Calu3 (cell line): ENCODE data around the gene ZNF493. TPM values are rescaled to one million over a fixed set of nuclear protein-coding genes. Genes with fewer than 3 reads are reported as not detected.

ENCODE experiments used
- BruUV-seq: library from RNA; stranded (reverse); fragments of 400-500 nt; replicated peaks from 2 replicates; lab custom pipeline; 2021; lab: Mats Ljungman, UMichigan
- CTCF ChIA-PET: fragments of 300-600 bp; sonication (Branson Sonifier 250); formaldehyde crosslinking; loops from one replicate; lab custom pipeline; 2022; ENCODE audit warnings: antibody characterized with exemption; lab: Charles Lee
- DNase-seq: peaks from one replicate; pipeline ENCODE4 v3.0.0; 2022
- H3K27ac Mint-ChIP-seq: one replicate; pipeline ENCODE4 v1.8.0; 2022; ENCODE audit warnings: mixed read lengths; ENCODE audit not compliant: unreplicated experiment
- H3K27me3 Mint-ChIP-seq: one replicate; pipeline ENCODE4 v1.8.0; 2022; ENCODE audit warnings: mixed read lengths; ENCODE audit not compliant: unreplicated experiment
- H3K36me3 Mint-ChIP-seq: one replicate; pipeline ENCODE4 v1.8.0; 2022; ENCODE audit warnings: mild to moderate bottlenecking, moderate library complexity, mixed read lengths; ENCODE audit not compliant: insufficient read depth, unreplicated experiment
- H3K4me1 Mint-ChIP-seq: one replicate; pipeline ENCODE4 v1.8.0; 2022; ENCODE audit warnings: mild to moderate bottlenecking, low read depth, mixed read lengths; ENCODE audit not compliant: unreplicated experiment
- H3K4me3 Mint-ChIP-seq: one replicate; pipeline ENCODE4 v1.8.0; 2022; ENCODE audit warnings: mild to moderate bottlenecking, low read depth, moderate library complexity, mixed read lengths; ENCODE audit not compliant: unreplicated experiment
- H3K9me3 Mint-ChIP-seq: one replicate; pipeline ENCODE4 v1.8.0; 2022; ENCODE audit warnings: low read depth, mixed read lengths; ENCODE audit not compliant: unreplicated experiment
- intact Hi-C: fragments of 100-400 bp; cut with micrococcal nuclease; formaldehyde crosslinking; loops from one replicate; pipeline ENCODE4 v1.10.0; 2022; ENCODE audit not compliant: unreplicated experiment
- total RNA-seq: library from RNA; stranded (reverse); gene quantifications from 2 replicates; pipeline ENCODE4 v1.2.3, GENCODE V29; 2022
- TF ChIP-seq, protein P1 (sequence below): fragments of 200-600 bp; IDR thresholded peaks from one replicate; pipeline ENCODE4 v1.8.0; 2022; ENCODE audit warnings: antibody characterized with exemption; ENCODE audit not compliant: unreplicated experiment

Gene ZNF493
- total RNA-seq, 1 experiment from 2014 or later, result 9.4 TPM

DNA sequence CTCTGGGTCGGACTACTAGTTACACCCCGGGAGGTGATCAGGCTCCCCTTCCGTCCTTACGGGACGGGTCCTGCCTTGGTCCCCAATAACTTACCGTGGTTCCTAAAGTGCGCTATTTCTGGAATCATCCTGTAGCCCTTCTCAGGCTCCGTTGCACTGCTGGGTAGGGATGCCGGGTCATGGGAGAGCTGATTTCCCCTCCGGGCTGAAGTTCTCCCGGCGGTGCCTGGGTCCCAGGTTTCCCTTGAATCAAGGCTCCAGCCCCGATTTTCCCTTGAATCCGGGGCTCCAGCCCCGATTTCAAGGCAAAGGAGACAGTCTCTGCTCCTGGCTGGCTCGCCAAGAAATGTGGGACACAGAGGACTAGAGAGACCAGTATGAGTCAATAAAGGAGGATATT, 43.4 kb downstream of the ZNF493 start:
- no peak overlapping the region for H3K27ac Mint-ChIP-seq
- no peak overlapping the region for H3K4me3 Mint-ChIP-seq
- intact Hi-C loops, result no loop called here
- no TSS peak for BruUV-seq
- CTCF ChIA-PET, result no interaction called here
- TF ChIP-seq, protein P1, sequence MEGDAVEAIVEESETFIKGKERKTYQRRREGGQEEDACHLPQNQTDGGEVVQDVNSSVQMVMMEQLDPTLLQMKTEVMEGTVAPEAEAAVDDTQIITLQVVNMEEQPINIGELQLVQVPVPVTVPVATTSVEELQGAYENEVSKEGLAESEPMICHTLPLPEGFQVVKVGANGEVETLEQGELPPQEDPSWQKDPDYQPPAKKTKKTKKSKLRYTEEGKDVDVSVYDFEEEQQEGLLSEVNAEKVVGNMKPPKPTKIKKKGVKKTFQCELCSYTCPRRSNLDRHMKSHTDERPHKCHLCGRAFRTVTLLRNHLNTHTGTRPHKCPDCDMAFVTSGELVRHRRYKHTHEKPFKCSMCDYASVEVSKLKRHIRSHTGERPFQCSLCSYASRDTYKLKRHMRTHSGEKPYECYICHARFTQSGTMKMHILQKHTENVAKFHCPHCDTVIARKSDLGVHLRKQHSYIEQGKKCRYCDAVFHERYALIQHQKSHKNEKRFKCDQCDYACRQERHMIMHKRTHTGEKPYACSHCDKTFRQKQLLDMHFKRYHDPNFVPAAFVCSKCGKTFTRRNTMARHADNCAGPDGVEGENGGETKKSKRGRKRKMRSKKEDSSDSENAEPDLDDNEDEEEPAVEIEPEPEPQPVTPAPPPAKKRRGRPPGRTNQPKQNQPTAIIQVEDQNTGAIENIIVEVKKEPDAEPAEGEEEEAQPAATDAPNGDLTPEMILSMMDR, result no peak
- H3K36me3 Mint-ChIP-seq, result no peaks in the 10 kb centered on the region
- H3K4me1 Mint-ChIP-seq, result no peaks in the 10 kb centered on the region
- H3K9me3 Mint-ChIP-seq, result peaks cover 6% of the 10 kb centered on the region
- no peaks in the 10 kb centered on the region for H3K27me3 Mint-ChIP-seq
- no peak for DNase-seq

GRCh38 chr19:21451187-21451586, 54.3 kb downstream of the ZNF493 start:
- DNase-seq, result no peak
- no peaks in the 10 kb centered on the region for H3K9me3 Mint-ChIP-seq
- no TSS peak for BruUV-seq
- H3K4me1 Mint-ChIP-seq, result no peaks in the 10 kb centered on the region
- TF ChIP-seq, protein P1, result no peak
- no peak overlapping the region for H3K4me3 Mint-ChIP-seq
- H3K27me3 Mint-ChIP-seq, result no peaks in the 10 kb centered on the region
- intact Hi-C loops, result no loop called here
- CTCF ChIA-PET, result no interaction called here
- H3K36me3 Mint-ChIP-seq, result no peaks in the 10 kb centered on the region
- H3K27ac Mint-ChIP-seq, result no peak overlapping the region

- Mint-ChIP-seq H3K27me3 (no peaks in the 10 kb centered on the region), H3K9me3 (no peaks in the 10 kb centered on the region), H3K4me3 (no peak overlapping the region), H3K4me1 (no peaks in the 10 kb centered on the region), H3K27ac (no peak overlapping the region), H3K36me3 (no peaks in the 10 kb centered on the region)
- BruUV-seq, result no TSS peak
- TF ChIP-seq, protein P1, result no peak
- DNase-seq, result no peak
- intact Hi-C loops, result no loop called here
- CTCF ChIA-PET, result no interaction called here
These were observed 58.0 kb downstream of the ZNF493 start for GRCh38 chr19:21454901-21455300.

- H3K27ac Mint-ChIP-seq, result no peak overlapping the region
- intact Hi-C loops, result no loop called here
- DNase-seq, result no peak
- BruUV-seq, result no TSS peak
- peaks cover 7% of the 10 kb centered on the region for H3K36me3 Mint-ChIP-seq
- TF ChIP-seq, protein P1, result no peak
- H3K4me1 Mint-ChIP-seq, result no peaks in the 10 kb centered on the region
- H3K4me3 Mint-ChIP-seq, result no peak overlapping the region
- H3K9me3 Mint-ChIP-seq, result peaks cover 3% of the 10 kb centered on the region
- CTCF ChIA-PET, result no interaction called here
- no peaks in the 10 kb centered on the region for H3K27me3 Mint-ChIP-seq
These were observed 63.8 kb downstream of the ZNF493 start for GRCh38 chr19:21460686-21461085.
